Naive thymus-derived CD4-positive, alpha-beta T cell (primary cell): Measurements from ENCODE around the gene PPFIA1. TPM values are rescaled to one million over a fixed set of nuclear protein-coding genes. Genes with fewer than 3 reads are reported as not detected.
"Not testable (repeated sequence)": the region's sequence is repeated elsewhere in the genome, so short reads cannot be mapped to it uniquely, and the experiment has no call there.

Experiments
- ATAC-seq: fragments of 150-1000 bp; cut with Tn5 transposase; 2 replicates; pipeline ENCODE4 v1.10.0; 2021; ENCODE audit warnings: mild to moderate bottlenecking, moderate library complexity
- CTCF ChIA-PET: fragments of 350-600 bp; sonication (Branson Sonifier 250); formaldehyde crosslinking; loops from one replicate; lab custom pipeline; 2021; ENCODE audit warnings: antibody characterized with exemption; lab: Charles Lee
- POLR2A ChIA-PET: fragments of 350-600 bp; sonication (Branson Sonifier 250); formaldehyde crosslinking; loops from one replicate; lab custom pipeline; 2021; ENCODE audit warnings: antibody characterized with exemption, inconsistent platforms; lab: Charles Lee
- DNase-seq, 9 donors: peaks; one replicate each; pipeline versions ENCODE4 v3.0.0 to v3.0.0-alpha.2; 2020 to 2022; ENCODE audit warnings: mixed read lengths in 1 of 9
- H3K27ac ChIP-seq: one replicate; pipeline ENCODE4 v1.7.0; 2013; ENCODE audit warnings: mild to moderate bottlenecking, low read depth, low read length, moderate library complexity
- H3K27me3 ChIP-seq, 2 donors: one replicate each; pipeline ENCODE4 v1.7.0; 2013; ENCODE audit warnings: low read length in 2 of 2, mild to moderate bottlenecking in 2 of 2, moderate library complexity in 2 of 2; ENCODE audit not compliant: control insufficient read depth in 2 of 2, insufficient read depth in 2 of 2
- H3K36me3 ChIP-seq, 3 experiments: 1 replicate in 2 of 3; 2 replicates in 1 of 3; pipeline ENCODE4 v1.7.0; 2013; ENCODE audit warnings: low read length in 3 of 3, mild to moderate bottlenecking in 3 of 3, moderate library complexity in 1 of 3; ENCODE audit not compliant: insufficient read depth in 3 of 3, control insufficient read depth in 2 of 3
- H3K4me1 ChIP-seq, 2 donors: one replicate each; pipeline ENCODE4 v1.7.0; 2013; ENCODE audit warnings: low read length in 2 of 2, mild to moderate bottlenecking in 2 of 2, moderate library complexity in 1 of 2; ENCODE audit not compliant: control insufficient read depth in 2 of 2, insufficient read depth in 2 of 2
- H3K4me3 ChIP-seq: 2 replicates; pipeline ENCODE4 v1.7.0; 2013; ENCODE audit warnings: mild to moderate bottlenecking, low read length
- H3K9me3 ChIP-seq, 3 experiments: 1 replicate in 2 of 3; 2 replicates in 1 of 3; pipeline ENCODE4 v1.7.0; 2013; ENCODE audit warnings: low read length in 3 of 3; ENCODE audit not compliant: control insufficient read depth in 2 of 3
- H3K27ac Mint-ChIP-seq, 9 donors: one replicate each; pipeline ENCODE4 v1.8.0; 2020 to 2022; ENCODE audit warnings: mixed read lengths in 9 of 9, mild to moderate bottlenecking in 8 of 9, moderate library complexity in 5 of 9, inconsistent platforms in 2 of 9
- H3K27me3 Mint-ChIP-seq, 5 donors: one replicate each; pipeline ENCODE4 v1.8.0; 2021 to 2022; ENCODE audit warnings: mixed read lengths in 5 of 5, mild to moderate bottlenecking in 1 of 5
- H3K36me3 Mint-ChIP-seq, 5 donors: one replicate each; pipeline ENCODE4 v1.8.0; 2020 to 2022; ENCODE audit warnings: mixed read lengths in 5 of 5, mild to moderate bottlenecking in 3 of 5, inconsistent platforms in 1 of 5
- H3K4me1 Mint-ChIP-seq, 7 donors: one replicate each; pipeline ENCODE4 v1.8.0; 2020 to 2022; ENCODE audit warnings: mixed read lengths in 7 of 7, mild to moderate bottlenecking in 3 of 7, inconsistent platforms in 1 of 7
- H3K4me3 Mint-ChIP-seq, 10 donors: one replicate each; pipeline ENCODE4 v1.8.0; 2020 to 2022; ENCODE audit warnings: mild to moderate bottlenecking in 10 of 10, mixed read lengths in 10 of 10, moderate library complexity in 6 of 10, inconsistent platforms in 2 of 10
- H3K9me3 Mint-ChIP-seq, 11 donors: one replicate each; pipeline ENCODE4 v1.8.0; 2020 to 2022; ENCODE audit warnings: mixed read lengths in 11 of 11, mild to moderate bottlenecking in 4 of 11, inconsistent platforms in 1 of 11, moderate library complexity in 1 of 11
- intact Hi-C, 2 donors: fragments of 100-400 bp; cut with micrococcal nuclease; formaldehyde crosslinking; loops; one replicate each; pipeline ENCODE4 v1.15.1; 2023
- polyA plus RNA-seq, 2 donors: library from polyadenylated mRNA; unstranded; fragments of 300-500 nt; fragmentation: Illumina TruSeq; gene quantifications; one replicate each; pipeline ENCODE4 v1.2.3, GENCODE V29; 2021
- total RNA-seq, 6 experiments: library from RNA in 5 of 6; stranded (reverse) in 5 of 6; gene quantifications; 1 replicate in 5 of 6; 2 replicates in 1 of 6; pipeline ENCODE4 v1.2.3 and lab custom pipeline; 2021 to 2026

PPFIA1 gene
- total and polyA plus RNA-seq, 7 experiments from 2014 or later, result 14.3 to 71.0 (median 46.0) TPM

DNA sequence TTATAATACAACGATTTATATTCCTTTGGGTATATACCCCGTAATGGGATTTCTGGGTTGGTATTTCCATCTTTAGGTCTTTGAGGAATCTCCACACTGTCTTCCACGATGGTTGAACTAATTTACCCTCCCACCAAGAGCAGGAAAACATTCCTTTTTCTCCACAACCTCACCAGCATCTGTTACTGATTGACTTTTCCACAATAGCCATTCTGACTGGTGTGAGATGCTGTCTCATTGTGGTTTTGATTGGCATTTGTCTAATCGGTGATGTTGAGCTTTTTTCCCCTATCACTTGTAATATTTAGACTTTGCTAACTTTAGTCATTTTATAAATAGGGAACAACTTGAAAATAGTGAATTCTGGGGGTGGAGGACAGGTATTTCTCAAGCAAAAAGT is 58.1 kb downstream of the PPFIA1 start:
- Mint-ChIP-seq H3K4me1 (peaks cover 0 to 3% (median 0%) of the 10 kb centered on the region in 7 donors), H3K27me3 (no peaks in the 10 kb centered on the region), H3K36me3 (peaks cover 27 to 71% (median 49%) of the 10 kb centered on the region in 5 donors), H3K27ac (peak overlapping the region in 1 of 9 donors; percentile 52), H3K9me3 (peaks cover 0 to 3% (median 0%) of the 10 kb centered on the region in 11 donors), H3K4me3 (no peak overlapping the region)
- DNase-seq (no peak), ATAC-seq (no peak)
- peaks cover 8 to 88% (median 21%) of the 10 kb centered on the region in 3 experiments for H3K36me3 ChIP-seq
- ChIA-PET CTCF (no interaction called here), POLR2A (no interaction called here)
- H3K9me3 ChIP-seq, result no peaks in the 10 kb centered on the region
- no peaks in the 10 kb centered on the region for H3K27me3 ChIP-seq
- no peak overlapping the region for H3K27ac ChIP-seq
- intact Hi-C loops, result no loop called here
- no peaks in the 10 kb centered on the region for H3K4me1 ChIP-seq
- H3K4me3 ChIP-seq, result no peak overlapping the region

- CTCF ChIA-PET, result not testable (repeated sequence)
- POLR2A ChIA-PET, result interaction anchor here (0.5 kb wide), 1 partner anchor 652 kb away, joined by 3 read pairs; no protein-coding TSS in a partner anchor
These were observed 60.9 kb downstream of the PPFIA1 start for GRCh38 chr11:70331320-70331843.

GRCh38 chr11:70331901-70332300 is 61.4 kb downstream of the PPFIA1 start:
- Histone ChIP-seq H3K4me3 (no peak overlapping the region), H3K27ac (no peak overlapping the region), H3K4me1 (no peaks in the 10 kb centered on the region), H3K27me3 (no peaks in the 10 kb centered on the region), H3K9me3 (no peaks in the 10 kb centered on the region), H3K36me3 (peaks cover 4 to 91% (median 8%) of the 10 kb centered on the region in 3 experiments)
- ATAC-seq (no peak), DNase-seq (no peak)
- H3K27me3 Mint-ChIP-seq, result no peaks in the 10 kb centered on the region
- H3K27ac Mint-ChIP-seq, result no peak overlapping the region
- no peaks in the 10 kb centered on the region for H3K4me1 Mint-ChIP-seq
- ChIA-PET POLR2A (no interaction called here), CTCF (no interaction called here)
- no peak overlapping the region for H3K4me3 Mint-ChIP-seq
- intact Hi-C loops, result no loop called here
- peaks cover 24 to 69% (median 53%) of the 10 kb centered on the region in 5 donors for H3K36me3 Mint-ChIP-seq
- H3K9me3 Mint-ChIP-seq, result peaks cover 0 to 3% (median 0%) of the 10 kb centered on the region in 11 donors

More at GRCh38 chr11:70331320-70331843, 60.9 kb downstream of the PPFIA1 start:
- H3K36me3 ChIP-seq, result peaks cover 4 to 91% (median 11%) of the 10 kb centered on the region in 3 experiments
- intact Hi-C loops, H3K27me3 ChIP-seq, ATAC-seq, H3K9me3 ChIP-seq, H3K27me3 Mint-ChIP-seq, H3K9me3 Mint-ChIP-seq, H3K4me3 ChIP-seq, DNase-seq, H3K4me3 Mint-ChIP-seq, H3K27ac Mint-ChIP-seq, H3K4me1 ChIP-seq, H3K4me1 Mint-ChIP-seq, H3K27ac ChIP-seq: not testable (repeated sequence)
- H3K36me3 Mint-ChIP-seq, result peaks cover 27 to 70% (median 57%) of the 10 kb centered on the region in 5 donors

DNA sequence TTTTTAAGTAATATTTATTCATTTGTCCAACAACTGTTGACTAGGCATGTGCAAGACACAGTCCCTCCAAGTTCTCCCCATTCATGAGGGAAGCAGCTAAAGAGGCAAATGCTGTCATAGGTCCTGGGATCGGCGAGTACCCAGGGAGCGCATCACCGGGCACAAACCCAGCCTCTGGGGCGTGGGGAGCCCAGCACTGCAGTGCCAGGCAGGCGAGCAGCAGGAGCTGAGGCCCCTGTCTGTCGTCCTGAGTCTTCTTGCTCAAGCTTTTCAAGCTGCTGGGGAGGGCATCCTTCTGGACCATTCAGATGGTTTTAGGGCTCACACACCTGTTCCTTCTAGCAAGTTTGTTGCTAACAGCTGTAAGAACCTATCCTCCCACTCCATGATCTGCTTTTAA is 62.1 kb downstream of the PPFIA1 start:
- Mint-ChIP-seq H3K27ac (no peak overlapping the region), H3K4me1 (no peaks in the 10 kb centered on the region), H3K36me3 (peaks cover 25 to 69% (median 51%) of the 10 kb centered on the region in 5 donors), H3K27me3 (no peaks in the 10 kb centered on the region), H3K4me3 (no peak overlapping the region), H3K9me3 (peaks cover 0 to 3% (median 0%) of the 10 kb centered on the region in 11 donors)
- Histone ChIP-seq H3K27me3 (no peaks in the 10 kb centered on the region), H3K9me3 (no peaks in the 10 kb centered on the region), H3K36me3 (peaks cover 4 to 91% (median 8%) of the 10 kb centered on the region in 3 experiments), H3K4me3 (no peak overlapping the region), H3K4me1 (no peaks in the 10 kb centered on the region), H3K27ac (no peak overlapping the region)
- ChIA-PET CTCF (no interaction called here), POLR2A (no interaction called here)
- intact Hi-C loops, result no loop called here
- ATAC-seq (no peak), DNase-seq (no peak)

DNA sequence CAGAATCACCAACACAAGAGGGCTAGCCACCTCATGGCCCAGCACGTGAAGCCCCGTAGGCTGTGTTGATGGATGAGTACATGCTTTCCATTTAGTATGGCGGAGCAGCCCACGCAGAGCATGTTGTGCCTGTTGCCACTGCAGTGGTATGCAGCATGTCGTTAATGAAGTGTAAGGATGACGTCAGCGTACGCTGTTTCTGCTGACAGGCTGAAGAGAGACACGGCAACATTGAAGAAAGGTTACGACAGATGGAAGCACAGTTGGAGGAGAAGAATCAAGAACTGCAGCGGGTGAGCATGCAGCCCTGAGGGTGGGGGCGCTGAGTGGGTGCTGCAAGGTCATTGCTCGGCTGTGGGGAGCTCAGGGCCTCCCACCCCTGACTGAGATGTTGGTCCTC is 62.8 kb downstream of the PPFIA1 start:
- Histone ChIP-seq H3K27ac (no peak overlapping the region), H3K4me3 (no peak overlapping the region), H3K36me3 (peaks cover 8 to 92% (median 10%) of the 10 kb centered on the region in 3 experiments), H3K27me3 (no peaks in the 10 kb centered on the region), H3K9me3 (no peaks in the 10 kb centered on the region), H3K4me1 (no peaks in the 10 kb centered on the region)
- DNase-seq, result no peak
- Mint-ChIP-seq H3K36me3 (peaks cover 27 to 71% (median 49%) of the 10 kb centered on the region in 5 donors), H3K27ac (no peak overlapping the region), H3K4me1 (no peaks in the 10 kb centered on the region), H3K9me3 (peaks cover 0 to 1% (median 0%) of the 10 kb centered on the region in 11 donors), H3K27me3 (no peaks in the 10 kb centered on the region), H3K4me3 (no peak overlapping the region)
- ChIA-PET POLR2A (no interaction called here), CTCF (no interaction called here)
- ATAC-seq, result no peak
- intact Hi-C loops, result no loop called here

GRCh38 chr11:70334351-70334995 is 64.0 kb downstream of the PPFIA1 start:
- ChIA-PET POLR2A (no interaction called here), CTCF (no interaction called here)
- Mint-ChIP-seq H3K9me3 (no peaks in the 10 kb centered on the region), H3K4me3 (no peak overlapping the region), H3K4me1 (no peaks in the 10 kb centered on the region), H3K36me3 (peaks cover 27 to 74% (median 46%) of the 10 kb centered on the region in 5 donors), H3K27ac (no peak overlapping the region), H3K27me3 (no peaks in the 10 kb centered on the region)
- Histone ChIP-seq H3K4me3 (no peak overlapping the region), H3K27me3 (no peaks in the 10 kb centered on the region), H3K9me3 (no peaks in the 10 kb centered on the region), H3K27ac (no peak overlapping the region), H3K36me3 (peaks cover 5 to 94% (median 14%) of the 10 kb centered on the region in 3 experiments), H3K4me1 (no peaks in the 10 kb centered on the region)
- no peak for ATAC-seq
- intact Hi-C loops, result no loop called here
- no peak for DNase-seq
